Dermis blood vessel endothelial cell (primary cell): Measurements from ENCODE around the gene LTBP1. TPM values are rescaled to one million over a fixed set of nuclear protein-coding genes. Genes with fewer than 3 reads are reported as not detected.

Experiments used
- DNase-seq: peaks from one replicate; pipeline ENCODE4 v3.0.0; 2010
- total RNA-seq: library from RNA; depleted of rRNA; stranded (reverse); fragments of >200 nt; gene quantifications from 2 replicates; pipeline ENCODE4 v1.2.3, GENCODE V29; 2014

LTBP1 gene
- total RNA-seq, 1 donor from 2014 or later: 37.9 TPM

DNA sequence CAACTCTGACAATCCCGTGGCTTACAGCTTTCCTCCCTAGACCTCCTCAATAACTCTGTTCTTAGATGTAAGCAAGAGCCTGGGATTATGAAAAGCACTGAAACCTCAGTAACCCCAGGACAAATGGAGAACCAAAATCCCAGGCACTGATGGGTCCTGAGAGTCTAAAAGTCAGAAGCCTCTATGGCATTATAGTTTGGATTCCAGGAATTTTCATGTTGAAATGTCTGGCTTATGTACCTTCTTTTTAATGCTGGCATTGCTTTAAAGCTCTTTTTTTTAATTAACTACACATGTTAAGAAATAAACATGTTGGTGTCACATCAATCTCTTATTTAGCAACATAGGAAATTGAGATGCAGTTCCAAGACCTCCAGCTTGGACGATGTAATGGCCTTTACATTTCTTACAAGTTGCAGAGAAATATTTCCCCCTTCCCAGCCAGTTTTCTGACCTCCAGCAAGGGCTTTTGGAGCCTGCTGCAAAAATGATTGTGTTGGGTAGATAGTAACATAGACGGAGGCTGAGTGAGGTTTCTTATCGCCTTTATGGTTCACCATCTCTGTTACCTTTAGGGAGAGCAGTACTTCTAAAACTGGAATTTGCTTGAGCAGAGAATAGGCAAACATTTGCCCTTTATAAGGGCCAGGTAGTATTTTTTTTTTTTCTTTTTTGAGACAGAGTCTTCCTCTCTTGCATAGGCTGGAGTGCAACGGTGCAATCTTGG is 444.9 kb downstream of the LTBP1 start:
- DNase-seq: no peak

DNA sequence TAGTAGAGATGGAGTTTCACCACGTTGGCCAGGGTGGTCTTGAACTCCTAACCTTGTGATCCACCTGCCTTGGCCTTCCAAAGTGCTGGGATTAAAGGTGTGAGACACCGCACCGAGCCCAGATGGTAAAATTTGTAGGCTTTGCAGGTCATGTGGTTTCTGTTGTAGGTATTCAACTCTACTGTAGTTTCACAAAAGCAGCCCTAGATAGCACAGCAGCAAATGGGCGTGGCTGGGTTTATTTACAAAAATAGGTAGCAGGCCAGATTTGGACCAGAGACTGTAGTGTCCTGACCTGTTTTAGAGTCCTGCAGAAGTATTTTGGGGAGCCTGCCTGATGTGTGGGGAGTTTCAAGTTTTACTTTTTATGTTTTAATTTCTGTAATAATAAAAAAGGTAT is 445.6 kb downstream of the LTBP1 start:
- no peak for DNase-seq

DNA sequence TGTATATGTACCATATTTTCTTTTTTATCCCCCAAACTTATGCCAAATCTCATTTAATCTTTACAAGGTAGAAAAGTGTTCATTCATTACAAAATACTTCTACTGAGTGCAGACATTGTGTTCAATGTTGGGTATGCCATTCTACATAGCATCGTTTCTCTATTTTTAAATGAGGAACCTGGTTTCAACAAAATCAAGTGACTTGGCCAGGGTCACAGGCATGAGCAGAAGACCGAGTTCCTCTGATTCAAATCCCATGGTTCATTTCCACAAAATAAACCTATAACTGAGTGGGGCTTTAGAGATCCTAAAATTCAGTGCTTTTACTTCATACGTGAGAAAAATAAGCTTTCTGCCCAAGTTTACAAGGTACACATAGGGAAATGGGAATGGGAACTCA is 448.3 kb downstream of the LTBP1 start:
- DNase-seq: no peak

DNA sequence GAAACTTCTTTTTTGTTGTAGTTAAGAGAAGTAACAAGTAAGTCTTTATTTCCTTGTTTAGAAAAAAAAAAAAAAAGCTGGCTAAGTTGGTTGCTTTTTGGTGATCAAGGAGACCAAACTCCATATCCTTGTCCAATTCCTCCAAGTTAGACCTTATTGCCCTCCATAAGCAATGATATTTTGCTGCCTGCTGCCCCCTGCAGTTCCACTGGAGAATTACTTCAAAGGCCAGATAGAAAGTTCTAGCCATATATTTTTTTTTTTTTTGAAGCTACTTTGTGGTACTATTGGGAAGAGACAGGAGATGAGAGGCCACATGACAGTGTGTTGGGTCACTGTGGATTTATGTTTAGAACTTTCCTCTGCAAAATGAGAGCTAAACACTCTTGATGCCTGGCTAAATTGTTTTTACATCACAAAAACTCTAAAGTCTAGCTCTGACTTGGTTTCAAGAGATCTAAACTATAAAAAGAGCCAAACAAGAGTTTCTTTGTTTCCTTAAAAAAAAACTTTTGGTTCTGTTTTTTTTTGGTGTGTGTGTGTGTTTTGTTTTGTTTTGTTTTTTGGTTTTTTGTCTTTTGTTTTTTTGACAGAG is 449.0 kb downstream of the LTBP1 start:
- DNase-seq: peak; percentile 81

DNA sequence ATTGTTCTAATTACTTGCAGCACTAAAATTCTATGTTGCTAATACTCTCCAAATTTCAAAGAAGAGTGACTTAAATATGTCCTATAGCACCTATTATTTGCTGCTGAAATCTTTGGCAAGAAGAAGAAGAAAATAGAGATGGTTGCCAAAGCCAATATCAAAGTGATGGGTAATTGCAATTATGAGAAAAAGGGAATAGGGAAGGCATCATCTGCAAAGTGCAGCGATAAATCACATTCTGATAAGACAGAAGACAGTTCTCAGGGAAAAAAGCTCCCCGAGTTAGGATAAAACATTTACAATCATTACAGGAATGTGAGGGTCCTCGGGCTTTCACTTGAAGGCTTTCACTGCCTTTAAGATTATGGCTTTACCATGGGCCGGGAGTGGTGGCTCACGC is 457.6 kb downstream of the LTBP1 start:
- no peak for DNase-seq

DNA sequence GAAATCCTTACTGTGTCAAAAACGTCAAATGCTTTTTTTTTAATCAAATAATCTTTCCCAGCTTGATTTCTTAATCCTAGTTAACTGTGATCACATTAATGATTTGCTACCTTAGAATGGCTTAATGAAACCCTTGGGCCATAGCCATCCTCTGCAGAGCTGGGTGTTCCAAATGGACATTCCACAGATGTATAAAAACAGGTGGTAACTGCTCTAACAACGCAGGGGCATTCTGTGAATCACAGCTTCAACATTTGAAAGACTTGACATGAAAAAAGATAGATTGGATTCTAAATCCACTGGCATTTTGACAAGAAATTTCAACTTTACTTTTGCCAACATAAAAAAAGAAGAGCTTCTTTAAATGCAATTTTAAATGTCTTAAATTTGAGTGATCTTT is 459.9 kb downstream of the LTBP1 start:
- DNase-seq: no peak

DNA sequence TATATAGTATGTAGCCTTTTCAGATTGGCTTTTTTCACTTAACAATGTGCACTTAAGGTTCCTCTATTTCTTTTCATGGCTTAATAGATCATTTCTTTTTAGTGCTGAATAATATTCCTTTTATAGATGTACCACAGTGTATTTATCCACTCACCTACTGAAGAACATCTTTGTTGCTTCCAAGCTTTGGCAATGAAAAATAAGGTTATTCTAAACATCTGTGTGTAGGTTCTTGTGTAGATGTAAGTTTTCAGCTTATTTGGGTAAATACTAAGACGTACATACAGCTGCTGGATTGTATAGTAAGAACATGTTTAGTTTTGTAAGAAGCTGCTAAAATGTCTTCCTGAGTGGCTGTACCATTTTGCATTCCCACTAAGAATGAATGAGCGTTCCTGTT is 461.4 kb downstream of the LTBP1 start:
- no peak for DNase-seq

DNA sequence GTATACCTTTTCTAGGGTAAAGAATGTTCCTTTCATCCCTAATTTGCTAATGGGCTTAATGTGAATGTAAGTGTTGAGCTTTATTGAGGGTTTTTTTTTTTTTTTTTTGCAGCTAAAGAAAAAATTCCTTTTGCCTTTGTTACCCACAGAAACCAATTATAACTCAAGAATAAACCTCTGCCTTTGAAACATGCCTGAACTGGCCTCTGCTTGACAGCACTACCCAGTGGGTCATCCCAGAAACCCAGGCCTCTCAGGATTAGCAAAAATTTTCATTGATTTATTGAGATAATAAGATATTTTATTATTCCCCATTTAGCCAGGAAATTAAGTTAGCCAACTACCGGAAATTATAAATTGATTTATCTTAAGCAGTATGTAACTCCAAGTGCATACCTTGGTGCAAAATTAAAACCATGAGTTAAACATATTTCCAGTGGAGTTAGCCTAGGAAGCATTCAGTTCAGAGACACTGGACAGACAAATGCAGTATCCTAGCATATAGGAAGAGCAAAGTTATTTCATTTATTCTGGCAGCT is 462.7 kb downstream of the LTBP1 start:
- no peak for DNase-seq

DNA sequence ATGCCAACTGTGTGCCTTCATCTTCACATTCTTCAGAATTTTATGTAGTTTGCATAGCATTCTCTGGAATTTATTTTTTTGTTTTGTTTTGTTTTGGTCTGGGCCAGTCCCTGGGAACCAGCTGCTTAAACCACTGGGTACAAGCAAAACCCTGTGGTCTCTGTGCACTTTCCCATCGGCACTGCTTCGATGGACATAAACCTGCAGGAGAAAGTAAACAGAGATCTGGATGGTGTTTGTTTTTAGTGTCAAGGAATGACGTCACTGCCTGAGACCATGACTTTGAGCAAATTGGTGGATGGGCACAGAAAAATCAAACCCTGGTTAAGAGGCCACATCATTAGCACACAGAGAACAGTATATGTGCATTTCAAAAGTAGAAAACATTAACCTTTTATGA is 465.0 kb downstream of the LTBP1 start:
- peak; percentile 45 for DNase-seq

DNA sequence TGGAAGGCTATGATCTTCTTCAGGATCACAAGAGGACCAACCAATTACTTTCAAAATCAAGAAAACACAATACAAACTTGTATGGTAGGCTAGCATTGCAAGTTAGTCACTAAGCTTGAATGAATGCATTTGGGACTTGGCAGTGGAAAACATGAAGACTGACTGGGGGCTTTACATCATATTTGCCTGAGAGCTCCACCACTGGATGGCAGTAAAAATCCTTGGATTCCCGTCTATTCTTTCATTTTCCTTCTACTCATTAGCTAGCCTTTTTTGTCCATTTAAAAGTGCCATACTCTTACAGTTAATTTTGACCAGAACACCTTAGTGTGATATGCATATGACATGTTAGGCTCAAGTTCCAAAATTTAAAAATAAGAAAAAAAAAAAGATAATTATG is 466.2 kb downstream of the LTBP1 start:
- DNase-seq: peak; percentile 85

DNA sequence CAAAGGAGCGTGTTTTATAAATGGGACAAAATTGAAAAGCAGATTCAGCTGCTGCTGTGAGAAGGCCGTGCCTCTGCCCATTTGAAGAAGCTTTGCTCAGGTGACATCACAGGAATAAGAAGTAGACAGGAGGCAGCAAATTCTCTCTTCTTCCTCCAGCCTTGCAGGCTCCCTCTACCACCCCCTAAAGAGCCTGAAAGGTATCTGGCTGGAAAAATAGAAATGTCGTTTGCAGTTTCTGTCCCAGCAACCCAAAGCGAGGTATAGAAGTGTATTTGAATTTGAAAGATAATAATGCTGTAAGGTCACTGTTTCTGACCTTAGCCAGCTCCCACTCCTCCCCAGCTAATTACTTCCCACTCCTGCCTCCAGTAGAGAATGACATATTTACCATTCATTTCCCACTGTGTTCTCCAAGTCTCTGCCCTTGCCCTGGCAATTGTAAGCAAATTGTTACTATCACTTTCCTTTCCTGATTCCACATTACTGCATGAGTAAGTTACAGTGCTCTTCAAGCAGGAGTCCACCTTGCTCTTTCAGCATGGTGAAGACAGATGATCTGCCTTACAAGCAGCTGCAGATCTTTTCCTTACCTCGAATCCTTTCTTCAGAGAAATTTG is 472.9 kb downstream of the LTBP1 start:
- peak; percentile 55 for DNase-seq

DNA sequence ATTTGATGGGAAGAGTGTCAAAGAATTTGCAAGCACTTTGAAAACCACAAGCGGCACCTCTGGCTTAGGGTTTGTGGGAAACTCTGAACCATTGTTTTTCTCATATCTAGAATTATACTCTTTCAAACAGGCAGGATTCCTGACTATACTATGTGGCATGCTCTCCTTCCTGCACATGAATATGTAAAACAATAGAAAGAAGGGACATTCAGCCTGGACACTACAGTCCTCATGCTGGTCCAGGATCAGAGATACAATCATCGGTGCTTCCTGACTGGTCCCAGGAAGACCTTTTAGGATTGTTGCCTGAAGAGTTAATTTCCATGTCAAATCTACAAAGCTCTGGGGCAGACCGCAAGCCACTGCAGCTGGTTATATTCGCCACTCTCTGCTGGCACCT is 474.0 kb downstream of the LTBP1 start:
- peak; percentile 74 for DNase-seq

DNA sequence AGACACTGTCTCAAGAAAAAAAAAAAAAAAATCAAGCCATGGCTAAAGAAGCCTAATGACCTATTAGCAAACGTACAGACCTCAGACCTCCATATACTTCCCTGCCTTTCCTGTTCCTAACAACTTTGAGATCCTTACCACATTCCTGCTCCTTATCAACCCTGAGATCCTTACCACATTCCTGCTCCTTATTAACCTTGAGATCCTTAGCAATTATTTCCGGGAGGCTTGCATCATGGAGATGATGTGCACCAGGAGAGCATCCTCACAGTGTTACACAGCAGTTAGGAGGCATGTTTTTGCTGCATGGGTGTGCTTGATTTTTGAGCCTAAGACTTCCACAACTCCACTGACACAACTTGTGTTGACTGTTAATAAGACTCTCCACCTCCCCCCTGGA is 475.1 kb downstream of the LTBP1 start:
- DNase-seq: no peak

DNA sequence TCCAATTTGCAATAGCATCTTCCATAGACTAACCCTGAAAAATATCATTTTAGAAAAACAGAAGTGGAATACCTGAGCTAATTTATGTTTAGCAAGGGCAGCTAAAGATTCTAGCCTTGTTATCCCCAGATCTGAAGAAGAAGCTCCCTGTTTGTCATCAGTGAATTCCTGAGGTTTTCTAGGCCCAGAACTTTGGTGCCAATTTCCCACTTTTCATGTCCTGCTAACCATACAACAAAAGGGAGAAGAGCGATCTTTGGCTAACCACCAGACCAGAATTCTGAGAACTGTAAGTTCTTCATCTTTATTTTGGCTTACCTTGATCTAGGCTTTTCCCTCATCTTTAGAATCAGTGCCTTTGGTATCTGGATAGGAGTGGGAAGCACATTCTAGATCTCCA is 478.4 kb downstream of the LTBP1 start:
- no peak for DNase-seq

DNA sequence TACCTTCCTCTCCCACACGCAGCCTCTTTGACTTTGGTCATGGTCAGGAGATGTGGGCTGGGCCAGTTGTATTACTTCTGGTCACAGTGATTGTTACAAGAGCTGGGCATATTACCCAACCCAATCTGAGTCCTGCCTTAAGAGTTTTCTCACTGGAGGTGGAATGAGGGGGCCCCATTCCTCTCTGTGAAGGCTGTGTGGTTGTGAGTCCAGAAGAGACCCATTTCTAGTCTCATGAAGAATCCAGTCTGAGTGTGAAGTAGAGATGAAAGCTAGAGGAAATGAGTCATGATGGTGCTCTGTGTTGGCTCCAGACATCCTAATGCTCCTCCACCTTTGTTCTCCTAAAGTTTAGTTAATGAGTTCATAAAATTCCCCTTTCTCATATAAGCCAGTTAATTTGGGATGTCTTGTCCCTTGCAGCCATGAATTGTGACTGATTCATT is 478.9 kb downstream of the LTBP1 start:
- DNase-seq: peak; percentile 65

DNA sequence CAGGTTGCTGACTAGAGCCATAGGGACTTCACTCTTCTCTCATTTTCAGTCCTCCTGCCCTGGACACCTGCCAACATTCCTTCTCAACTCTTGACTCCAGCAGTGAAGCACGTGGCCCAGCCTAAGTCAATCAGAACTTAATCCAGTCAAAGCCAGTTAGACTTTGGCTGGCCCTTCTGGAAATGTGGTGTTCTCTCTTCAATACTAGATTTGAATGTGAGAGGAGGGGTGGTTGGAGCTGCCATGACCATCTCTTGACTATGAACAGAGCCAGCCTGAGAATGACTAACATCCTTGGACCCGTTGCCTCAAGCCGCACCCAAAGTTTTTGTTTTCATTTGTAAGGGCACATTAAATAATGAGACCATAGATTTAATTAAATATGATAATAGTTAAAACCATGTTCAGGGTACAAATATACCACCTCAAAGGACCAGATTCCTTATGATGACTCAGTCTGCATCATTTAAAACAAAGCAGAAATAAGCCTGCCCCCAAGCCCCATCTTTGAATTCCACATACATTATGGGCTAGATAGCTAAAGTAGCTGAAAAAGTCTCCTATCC is 480.0 kb downstream of the LTBP1 start:
- DNase-seq: peak; percentile 66

DNA sequence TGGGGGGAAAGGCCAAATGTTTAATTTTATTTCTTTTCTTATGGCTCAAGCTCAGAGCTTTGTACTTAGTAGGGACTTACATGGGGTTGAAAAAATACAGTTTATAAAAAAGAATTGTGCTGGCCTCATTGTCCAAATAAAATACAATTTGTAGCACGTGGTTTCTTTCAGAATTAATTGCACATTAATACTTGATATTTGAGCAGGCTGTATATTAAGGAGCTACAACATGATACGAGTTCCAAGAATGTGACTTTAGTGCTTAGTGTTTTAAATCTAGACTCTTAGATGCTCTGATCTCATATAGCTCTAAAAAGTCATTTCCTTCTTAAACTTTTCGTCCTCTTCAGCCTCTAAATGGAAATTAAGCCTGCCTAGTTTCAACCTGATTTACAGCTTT is 483.3 kb downstream of the LTBP1 start:
- DNase-seq: no peak

DNA sequence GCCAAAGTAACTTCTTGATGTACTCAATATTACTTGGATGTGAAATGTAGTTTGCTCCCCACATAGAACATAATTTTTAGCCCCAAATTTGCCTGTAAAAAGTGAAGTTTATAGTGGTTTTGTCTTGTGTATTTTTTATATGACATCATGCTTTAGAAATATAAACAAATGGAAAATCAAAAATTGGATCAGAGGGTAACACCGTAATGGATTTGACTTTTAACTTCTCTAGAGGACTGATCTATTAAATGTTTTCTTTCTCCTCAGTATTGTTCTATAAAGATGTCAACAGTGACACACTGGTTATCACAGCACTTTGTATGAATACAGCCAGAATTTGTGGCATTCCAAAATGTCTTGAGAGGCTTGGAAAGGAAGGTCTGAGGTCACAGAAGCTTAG is 484.1 kb downstream of the LTBP1 start:
- DNase-seq: no peak

DNA sequence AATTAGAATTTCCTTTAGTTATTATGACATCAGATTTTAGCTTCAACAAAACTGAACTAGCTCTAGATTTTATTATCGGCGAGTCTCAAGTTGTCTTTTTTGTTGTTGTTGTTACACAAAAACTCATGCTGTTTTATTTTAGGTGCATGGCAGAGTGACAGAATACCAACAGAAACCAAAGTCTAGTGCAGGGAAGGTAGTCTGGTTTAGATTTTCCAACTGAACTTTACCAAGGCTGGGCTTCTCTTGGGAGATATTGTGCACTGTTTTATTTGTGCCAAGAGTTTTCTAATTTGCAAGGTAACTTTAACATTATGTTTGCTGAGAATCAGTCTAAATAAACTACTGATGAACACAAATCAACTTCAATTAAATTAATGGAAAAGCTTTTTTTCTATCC is 486.1 kb downstream of the LTBP1 start:
- no peak for DNase-seq

DNA sequence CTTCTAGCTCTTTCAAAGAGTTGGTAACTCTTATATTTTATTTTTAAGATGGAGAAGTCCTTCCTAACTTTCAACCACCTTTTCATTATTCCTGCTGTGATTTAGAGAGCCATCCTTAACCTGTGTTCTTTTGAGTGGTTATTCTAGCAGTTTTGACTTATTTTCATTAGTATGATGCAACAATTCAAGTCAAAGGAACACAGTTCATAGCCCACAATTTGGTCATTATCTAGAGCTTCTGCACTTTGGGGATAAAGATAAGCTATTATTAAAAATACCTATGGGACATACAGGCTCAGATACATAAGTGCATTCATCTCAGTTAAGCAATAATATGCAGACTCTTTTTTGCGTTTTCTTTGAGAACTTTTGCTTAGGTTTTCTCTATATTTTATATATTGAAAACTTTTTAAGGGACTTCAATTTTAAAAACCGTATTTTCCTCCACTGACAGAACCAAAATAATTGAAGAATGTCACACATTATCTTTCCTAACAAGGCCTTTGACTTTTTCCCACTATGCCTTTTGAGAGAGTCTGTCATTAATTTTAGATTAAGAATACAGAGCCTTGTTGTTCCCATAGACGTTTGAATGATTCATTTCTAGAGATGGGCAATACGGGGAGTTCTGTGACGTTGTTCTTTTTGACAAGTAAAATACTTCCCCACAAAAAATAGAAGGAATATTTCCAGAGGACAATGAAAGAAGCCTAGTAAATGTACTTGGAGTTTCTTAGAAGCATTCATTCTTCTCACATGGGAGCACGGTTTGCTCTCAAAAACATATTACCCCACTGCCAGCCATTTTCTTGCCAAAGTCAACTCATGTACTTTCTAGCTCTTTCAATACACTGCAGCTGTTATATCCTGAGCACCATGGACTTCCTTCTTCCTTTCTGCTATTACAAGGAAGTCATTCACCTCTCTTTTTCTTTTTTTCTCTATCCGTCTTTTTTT is 486.8 kb downstream of the LTBP1 start:
- DNase-seq: no peak

DNA sequence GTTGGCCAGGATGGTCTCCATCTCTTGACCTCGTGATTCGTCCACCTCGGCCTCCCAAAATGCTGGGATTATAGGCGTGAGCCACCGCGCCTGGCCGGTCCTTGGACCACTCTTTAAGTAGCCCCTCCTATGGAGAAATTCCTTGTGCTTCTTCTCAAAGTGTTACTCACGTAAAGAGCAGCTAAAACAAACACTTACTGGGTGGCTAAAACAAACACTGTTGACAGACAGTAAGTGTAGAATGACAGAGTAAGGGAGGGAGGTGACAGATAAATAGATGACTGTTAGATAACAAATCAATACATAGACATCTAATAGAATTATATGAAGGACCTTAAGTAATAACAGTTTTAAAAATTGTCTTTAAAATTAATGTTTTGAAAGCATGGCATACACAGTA is 488.8 kb downstream of the LTBP1 start:
- no peak for DNase-seq

DNA sequence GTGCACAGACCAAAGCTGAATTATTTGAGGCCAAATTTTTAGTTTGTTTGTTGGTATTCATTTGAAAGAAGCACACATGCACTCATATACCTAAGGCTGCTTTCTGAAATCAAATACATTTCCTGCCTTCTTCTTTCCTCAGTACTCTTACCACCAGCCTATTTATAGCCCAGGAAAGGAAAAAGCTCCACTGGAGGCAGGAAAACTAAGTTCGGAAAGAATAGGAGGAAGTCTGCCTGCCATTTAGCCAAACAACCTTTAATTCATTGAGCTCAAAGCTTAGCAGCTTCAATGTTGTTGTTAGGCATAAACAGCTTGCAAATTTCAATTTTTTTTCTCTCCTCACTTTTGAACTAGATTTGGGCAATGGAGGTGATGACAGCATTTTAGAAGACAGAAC is 489.3 kb downstream of the LTBP1 start:
- DNase-seq: peak; percentile 87
